22Rv1 (cell line): ENCODE data around the gene SPPL2A.

ENCODE experiments used
- CTCF ChIP-seq: fragments of 450-650 bp; IDR thresholded peaks from 2 replicates; pipeline ENCODE4 v1.5.1; 2017; ENCODE audit warnings: mild to moderate bottlenecking
- ZFX ChIP-seq: fragments of 450-650 bp; IDR thresholded peaks from 2 replicates; pipeline ENCODE4 v1.6.1; 2017; ENCODE audit warnings: antibody characterized with exemption, borderline replicate concordance

- TF ChIP-seq CTCF (no peak), ZFX (no peak)
Measured at GRCh38 chr15:50767332-50767861, 1.9 kb upstream of the SPPL2A start.
